Measurements from ENCODE around the gene GOLGA5.
A peak's percentile ranks its signal among the peaks of the same experiment; 100 is the strongest.
"Not testable (repeated sequence)": the region's sequence is repeated elsewhere in the genome, so short reads cannot be mapped to it uniquely, and the experiment has no call there.

GOLGA5 gene

GRCh38 chr14:92820536-92820840, 26.4 kb downstream of the GOLGA5 start:
- not testable (repeated sequence) for ATAC-seq (ENCODE audit: low read depth); H3K27me3 Mint-ChIP-seq
- H3K36me3 Mint-ChIP-seq, result peaks cover 41% of the 10 kb centered on the region

GRCh38 chr14:92830902-92831301, 36.8 kb downstream of the GOLGA5 start:
- Mint-ChIP-seq H3K27me3 (no peaks in the 10 kb centered on the region), H3K27ac (no peak overlapping the region), H3K36me3 (peaks cover 30% of the 10 kb centered on the region)

More at GRCh38 chr14:92820536-92820840, 26.4 kb downstream of the GOLGA5 start:
- H3K4me3 Mint-ChIP-seq; DNase-seq (ENCODE audit: low spot score in 2 of 2); H3K27ac Mint-ChIP-seq; H3K4me1 Mint-ChIP-seq; H3K9me3 Mint-ChIP-seq: not testable (repeated sequence)

GRCh38 chr14:92832137-92832700, 38.1 kb downstream of the GOLGA5 start:
- H3K27ac Mint-ChIP-seq, result peak overlapping the region; percentile 11

More at GRCh38 chr14:92830902-92831301, 36.8 kb downstream of the GOLGA5 start:
- Mint-ChIP-seq H3K4me1 (no peaks in the 10 kb centered on the region), H3K4me3 (no peak overlapping the region), H3K9me3 (no peaks in the 10 kb centered on the region)
- DNase-seq (ENCODE audit: low spot score in 2 of 2) (no peak), ATAC-seq (ENCODE audit: low read depth) (no peak)

GRCh38 chr14:92841930-92842329, 47.8 kb downstream of the GOLGA5 start:
- H3K27ac Mint-ChIP-seq, result no peak overlapping the region
- no peak for DNase-seq (ENCODE audit: low spot score in 2 of 2)
- no peak for ATAC-seq (ENCODE audit: low read depth)
- H3K4me3 Mint-ChIP-seq, result no peak overlapping the region
- H3K27me3 Mint-ChIP-seq, result no peaks in the 10 kb centered on the region
- H3K36me3 Mint-ChIP-seq, result peaks cover 18% of the 10 kb centered on the region
- H3K4me1 Mint-ChIP-seq, result peaks cover 14% of the 10 kb centered on the region
- peaks cover 2% of the 10 kb centered on the region for H3K9me3 Mint-ChIP-seq

More at GRCh38 chr14:92832137-92832700, 38.1 kb downstream of the GOLGA5 start:
- ATAC-seq (ENCODE audit: low read depth), result no peak
- no peak for DNase-seq (ENCODE audit: low spot score in 2 of 2)
- Mint-ChIP-seq H3K36me3 (peaks cover 31% of the 10 kb centered on the region), H3K9me3 (no peaks in the 10 kb centered on the region), H3K4me1 (no peaks in the 10 kb centered on the region), H3K27me3 (no peaks in the 10 kb centered on the region), H3K4me3 (no peak overlapping the region)

GRCh38 chr14:92844204-92844603, 50.1 kb downstream of the GOLGA5 start:
- Mint-ChIP-seq H3K36me3 (peaks cover 14% of the 10 kb centered on the region), H3K27ac (no peak overlapping the region), H3K27me3 (no peaks in the 10 kb centered on the region), H3K9me3 (peaks cover 2% of the 10 kb centered on the region), H3K4me3 (no peak overlapping the region), H3K4me1 (peaks cover 15% of the 10 kb centered on the region)
- no peak for DNase-seq (ENCODE audit: low spot score in 2 of 2)
- ATAC-seq (ENCODE audit: low read depth), result no peak

GRCh38 chr14:92846162-92846897, 52.2 kb downstream of the GOLGA5 start:
- H3K27me3 Mint-ChIP-seq, result peaks cover 6% of the 10 kb centered on the region
- H3K9me3 Mint-ChIP-seq, result peaks cover 2% of the 10 kb centered on the region
- DNase-seq (ENCODE audit: low spot score in 2 of 2) (no peak), ATAC-seq (ENCODE audit: low read depth) (peak; percentile 35)
- H3K27ac Mint-ChIP-seq, result no peak overlapping the region
- peaks cover 7% of the 10 kb centered on the region for H3K36me3 Mint-ChIP-seq
- no peak overlapping the region for H3K4me3 Mint-ChIP-seq
- H3K4me1 Mint-ChIP-seq, result peaks cover 15% of the 10 kb centered on the region

GRCh38 chr14:92847278-92847677, 53.2 kb downstream of the GOLGA5 start:
- DNase-seq (ENCODE audit: low spot score in 2 of 2) (no peak), ATAC-seq (ENCODE audit: low read depth) (no peak)
- H3K4me1 Mint-ChIP-seq, result peaks cover 15% of the 10 kb centered on the region
- peaks cover 4% of the 10 kb centered on the region for H3K36me3 Mint-ChIP-seq
- peaks cover 6% of the 10 kb centered on the region for H3K27me3 Mint-ChIP-seq
- no peak overlapping the region for H3K27ac Mint-ChIP-seq
- no peak overlapping the region for H3K4me3 Mint-ChIP-seq
- H3K9me3 Mint-ChIP-seq, result peaks cover 2% of the 10 kb centered on the region

- Mint-ChIP-seq H3K9me3 (peaks cover 2% of the 10 kb centered on the region), H3K36me3 (peaks cover 4% of the 10 kb centered on the region), H3K27me3 (peaks cover 7% of the 10 kb centered on the region), H3K4me1 (peaks cover 15% of the 10 kb centered on the region), H3K27ac (no peak overlapping the region), H3K4me3 (no peak overlapping the region)
- DNase-seq (ENCODE audit: low spot score in 2 of 2), result no peak
- ATAC-seq (ENCODE audit: low read depth), result no peak
These were observed 53.6 kb downstream of the GOLGA5 start for GRCh38 chr14:92847749-92848148.

- Mint-ChIP-seq H3K27me3 (peaks cover 10% of the 10 kb centered on the region), H3K4me3 (no peak overlapping the region), H3K27ac (no peak overlapping the region), H3K36me3 (peaks cover 6% of the 10 kb centered on the region), H3K4me1 (peaks cover 15% of the 10 kb centered on the region), H3K9me3 (peaks cover 2% of the 10 kb centered on the region)
- no peak for ATAC-seq (ENCODE audit: low read depth)
- no peak for DNase-seq (ENCODE audit: low spot score in 2 of 2)
These were observed 54.8 kb downstream of the GOLGA5 start for GRCh38 chr14:92848887-92849286.

- DNase-seq (ENCODE audit: low spot score in 2 of 2), result no peak
- peaks cover 3% of the 10 kb centered on the region for H3K9me3 Mint-ChIP-seq
- peaks cover 11% of the 10 kb centered on the region for H3K4me1 Mint-ChIP-seq
- H3K27ac Mint-ChIP-seq, result no peak overlapping the region
- no peak overlapping the region for H3K4me3 Mint-ChIP-seq
- peaks cover 5% of the 10 kb centered on the region for H3K36me3 Mint-ChIP-seq
- H3K27me3 Mint-ChIP-seq, result peaks cover 14% of the 10 kb centered on the region
- ATAC-seq (ENCODE audit: low read depth), result no peak
These were observed 56.4 kb downstream of the GOLGA5 start for GRCh38 chr14:92850492-92850891.

- not testable (repeated sequence) for ATAC-seq (ENCODE audit: low read depth); DNase-seq (ENCODE audit: low spot score in 2 of 2); H3K27ac Mint-ChIP-seq; H3K4me1 Mint-ChIP-seq; H3K4me3 Mint-ChIP-seq; H3K9me3 Mint-ChIP-seq; H3K36me3 Mint-ChIP-seq
- H3K27me3 Mint-ChIP-seq, result peaks cover 16% of the 10 kb centered on the region
These were observed 59.0 kb downstream of the GOLGA5 start for GRCh38 chr14:92853136-92853535.

GRCh38 chr14:92860049-92860840, 66.1 kb downstream of the GOLGA5 start:
- no peaks in the 10 kb centered on the region for H3K36me3 Mint-ChIP-seq
- ATAC-seq (ENCODE audit: low read depth) (no peak), DNase-seq (ENCODE audit: low spot score in 2 of 2) (no peak)
- H3K4me1 Mint-ChIP-seq, result no peaks in the 10 kb centered on the region
- peaks cover 10% of the 10 kb centered on the region for H3K27me3 Mint-ChIP-seq
- H3K27ac Mint-ChIP-seq, result no peak overlapping the region
- H3K9me3 Mint-ChIP-seq, result peaks cover 2% of the 10 kb centered on the region
- no peak overlapping the region for H3K4me3 Mint-ChIP-seq

GRCh38 chr14:92861856-92862745, 68.0 kb downstream of the GOLGA5 start:
- H3K36me3 Mint-ChIP-seq, result no peaks in the 10 kb centered on the region
- peaks cover 4% of the 10 kb centered on the region for H3K9me3 Mint-ChIP-seq
- no peak for DNase-seq (ENCODE audit: low spot score in 2 of 2)
- H3K4me3 Mint-ChIP-seq, result no peak overlapping the region
- no peak for ATAC-seq (ENCODE audit: low read depth)
- H3K27me3 Mint-ChIP-seq, result peaks cover 8% of the 10 kb centered on the region
- H3K4me1 Mint-ChIP-seq, result no peaks in the 10 kb centered on the region
- no peak overlapping the region for H3K27ac Mint-ChIP-seq
